Stimulated activated CD4-positive, alpha-beta T cell treated with anti-CD3 and anti-CD28 coated beads, Interleukin-1b, Interleukin-23, amount 100 ng/mL, for 4 hours (primary cell): ENCODE data around the gene SLC25A41.
"Not testable (repeated sequence)": the region's sequence is repeated elsewhere in the genome, so short reads cannot be mapped to it uniquely, and the experiment has no call there.

Source experiments
- DNase-seq, 2 donors: peaks; one replicate each; pipeline ENCODE4 v3.0.0-alpha.2; 2020; ENCODE audit warnings: low read depth in 2 of 2

SLC25A41 gene

GRCh38 chr19:6412061-6412446 lies 21.5 kb downstream of the SLC25A41 start:
- DNase-seq: no peak

GRCh38 chr19:6409346-6409745 lies 24.2 kb downstream of the SLC25A41 start:
- DNase-seq: no peak

- no peak for DNase-seq
These were observed 27.2 kb downstream of the SLC25A41 start for GRCh38 chr19:6406401-6406800.

GRCh38 chr19:6402837-6403608 lies 30.5 kb downstream of the SLC25A41 start:
- DNase-seq: no peak

- no peak for DNase-seq
These were observed 31.5 kb downstream of the SLC25A41 start for GRCh38 chr19:6402058-6402457.

- DNase-seq: not testable (repeated sequence)
These were observed 33.3 kb downstream of the SLC25A41 start for GRCh38 chr19:6400062-6400944.

- DNase-seq: no peak
These were observed 37.3 kb downstream of the SLC25A41 start for GRCh38 chr19:6396305-6396704.

- DNase-seq: no peak
These were observed 38.7 kb downstream of the SLC25A41 start for GRCh38 chr19:6394831-6395230.

- peak; percentile 56 to 69 for DNase-seq
These were observed 39.6 kb downstream of the SLC25A41 start for GRCh38 chr19:6393983-6394412.

- DNase-seq: peak; percentile 87 to 91
These were observed 40.2 kb downstream of the SLC25A41 start, which contains the start of gene GTF2F1 for GRCh38 chr19:6393074-6393982. Gene GTF2F1, minus strand, starts transcription at chr19:6393164. Its CDS starts 169 bp downstream, at chr19:6392995.

- DNase-seq: no peak
These were observed 41.1 kb downstream of the SLC25A41 start for GRCh38 chr19:6392221-6393073.

GRCh38 chr19:6387372-6387771 lies 46.2 kb downstream of the SLC25A41 start:
- no peak for DNase-seq

GRCh38 chr19:6384381-6384780 lies 49.2 kb downstream of the SLC25A41 start:
- no peak for DNase-seq

GRCh38 chr19:6383188-6383587 lies 50.4 kb downstream of the SLC25A41 start:
- no peak for DNase-seq

- no peak for DNase-seq
These were observed 52.4 kb downstream of the SLC25A41 start for GRCh38 chr19:6381030-6381750.

- DNase-seq: no peak
These were observed 53.8 kb downstream of the SLC25A41 start for GRCh38 chr19:6379744-6380143.

- DNase-seq: no peak
These were observed 55.1 kb downstream of the SLC25A41 start for GRCh38 chr19:6378486-6378885.

GRCh38 chr19:6378041-6378440 lies 55.5 kb downstream of the SLC25A41 start:
- no peak for DNase-seq

- no peak for DNase-seq
These were observed 56.9 kb downstream of the SLC25A41 start for GRCh38 chr19:6376512-6377190.
